HG03520 (cell line): ENCODE measurements around the gene EIF1AD.
A peak's percentile ranks its signal among the peaks of the same experiment; 100 is the strongest.

Experiments
- ATAC-seq: cut with Tn5 transposase; IDR thresholded peaks from one replicate; pipeline ENCODE4 v1.9.1; 2021; ENCODE audit warnings: mild to moderate bottlenecking, moderate library complexity; ENCODE audit not compliant: unreplicated experiment

EIF1AD gene

DNA sequence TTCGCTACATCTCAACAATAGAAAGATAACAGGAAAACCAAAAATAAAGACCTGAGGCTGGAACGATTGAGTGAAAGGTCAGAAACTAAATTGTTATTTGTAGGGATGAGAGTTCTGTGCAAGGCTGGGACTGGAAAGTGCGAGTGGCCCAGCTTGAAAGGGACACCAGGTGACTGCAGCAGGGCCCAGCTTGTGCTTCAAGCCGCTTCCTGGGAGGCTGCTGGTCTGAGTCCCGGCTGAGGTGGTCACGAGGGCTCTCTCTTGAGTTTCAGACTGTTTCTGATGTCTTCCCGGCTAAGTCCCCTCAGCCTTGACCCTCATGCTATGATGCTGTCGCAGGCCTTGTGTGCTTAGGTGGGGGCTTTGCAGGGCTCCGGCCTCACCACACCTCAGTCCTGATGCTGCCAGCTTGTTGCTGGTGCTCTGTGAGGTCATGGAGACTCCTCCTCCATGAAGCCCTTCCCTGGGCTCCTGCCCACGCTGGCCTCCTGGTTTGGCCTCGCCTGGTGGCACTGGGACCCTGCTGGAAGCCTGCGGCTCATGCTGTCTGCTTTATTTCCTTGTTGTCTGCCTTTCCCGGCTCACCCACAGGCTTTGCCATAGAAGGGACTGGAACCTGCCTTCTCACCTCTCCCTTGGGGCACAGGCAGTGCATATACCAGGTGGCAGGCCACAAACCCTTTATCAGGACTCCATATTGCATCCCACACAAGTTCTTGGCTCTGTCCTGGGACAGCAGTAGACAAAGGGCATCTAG is 4.4 kb upstream of the EIF1AD start:
- ATAC-seq = no peak

DNA sequence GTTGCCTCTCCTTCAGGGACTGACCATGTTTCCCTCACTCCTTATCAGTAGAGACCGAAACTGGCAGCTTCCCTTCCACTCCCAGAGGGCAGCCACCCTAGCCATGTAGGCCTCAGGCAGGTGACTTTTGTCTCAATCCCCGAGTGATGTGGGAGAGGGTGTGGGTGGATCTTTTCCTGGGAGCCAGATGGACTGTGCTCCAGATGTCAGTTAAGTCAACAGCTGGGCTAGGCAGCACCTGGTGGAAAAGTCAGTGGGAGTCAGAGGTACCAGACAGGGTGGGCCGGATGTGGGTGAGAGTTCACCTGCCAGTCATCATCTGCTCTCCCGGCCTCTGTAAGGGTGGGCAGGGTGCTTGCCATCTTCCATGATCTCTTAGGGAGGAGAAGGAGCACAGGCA is 2.2 kb upstream of the EIF1AD start:
- ATAC-seq = no peak

DNA sequence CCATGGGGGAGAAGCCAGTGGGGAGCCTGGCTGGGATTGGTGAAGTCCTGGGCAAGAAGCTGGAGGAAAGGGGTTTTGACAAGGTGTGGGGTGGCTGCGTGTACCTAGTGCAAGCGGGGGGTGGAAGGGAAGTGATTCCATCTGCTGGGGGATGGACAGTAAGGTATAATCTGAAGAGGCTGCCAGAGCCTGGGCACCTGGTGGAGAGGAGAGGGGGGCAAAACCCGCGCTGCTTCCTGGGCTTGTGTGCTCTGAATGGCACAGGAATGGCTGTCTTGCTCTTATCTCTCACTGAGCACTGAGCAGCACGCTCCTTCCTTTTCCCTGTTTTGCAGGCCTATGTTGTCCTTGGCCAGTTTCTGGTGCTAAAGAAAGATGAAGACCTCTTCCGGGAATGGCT is 1.3 kb upstream of the EIF1AD start:
- ATAC-seq = no peak

DNA sequence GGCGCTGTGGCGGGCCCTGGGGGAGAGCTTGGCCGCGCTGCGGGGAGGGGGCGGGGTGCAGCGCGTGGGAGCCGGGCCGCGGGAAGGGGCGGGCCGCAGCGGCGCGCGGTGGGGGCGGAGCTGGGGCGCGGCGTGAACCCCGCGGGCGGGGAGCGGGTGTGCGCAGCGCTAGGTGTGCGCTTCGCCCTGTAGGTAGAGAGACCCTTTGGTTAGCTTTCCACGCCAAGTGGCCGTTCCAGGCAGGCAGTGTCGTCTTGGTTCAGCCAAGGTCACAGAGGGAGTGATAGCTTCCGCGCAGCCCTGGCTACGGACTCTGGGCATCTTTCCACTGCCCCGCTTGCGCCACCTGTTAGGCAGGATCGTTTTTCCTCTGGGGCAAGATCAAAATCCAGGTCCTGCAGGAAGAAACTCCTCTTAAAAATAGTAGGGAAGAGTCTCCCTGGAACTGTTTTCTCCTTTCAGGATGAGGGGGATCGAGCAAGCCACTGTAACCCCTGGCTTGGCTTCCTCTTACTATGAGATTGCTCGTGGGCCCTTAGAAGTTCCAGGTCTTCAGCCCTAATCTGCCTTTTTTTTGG is 780 bp upstream of the EIF1AD start:
- ATAC-seq = peak; percentile 38

DNA sequence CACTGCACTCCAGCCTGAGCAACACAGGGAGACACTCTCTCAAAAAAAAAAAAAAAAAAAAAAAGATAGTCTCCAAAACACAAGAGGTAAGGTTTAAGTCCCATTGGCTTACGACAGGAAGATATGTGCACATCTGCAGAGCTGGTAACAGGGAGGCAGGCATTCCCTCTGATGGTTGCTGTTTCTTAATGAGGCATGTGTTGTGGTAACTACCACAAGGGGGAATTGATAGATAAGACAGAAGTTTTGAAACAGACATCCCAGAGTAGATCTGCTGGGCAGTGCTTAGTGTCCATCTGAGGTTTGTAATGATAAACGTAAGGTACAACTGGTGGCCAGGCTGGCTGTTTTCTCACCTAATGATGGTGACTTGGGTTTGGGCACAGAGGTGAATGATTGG is 4.7 kb downstream of the EIF1AD start:
- ATAC-seq = no peak

DNA sequence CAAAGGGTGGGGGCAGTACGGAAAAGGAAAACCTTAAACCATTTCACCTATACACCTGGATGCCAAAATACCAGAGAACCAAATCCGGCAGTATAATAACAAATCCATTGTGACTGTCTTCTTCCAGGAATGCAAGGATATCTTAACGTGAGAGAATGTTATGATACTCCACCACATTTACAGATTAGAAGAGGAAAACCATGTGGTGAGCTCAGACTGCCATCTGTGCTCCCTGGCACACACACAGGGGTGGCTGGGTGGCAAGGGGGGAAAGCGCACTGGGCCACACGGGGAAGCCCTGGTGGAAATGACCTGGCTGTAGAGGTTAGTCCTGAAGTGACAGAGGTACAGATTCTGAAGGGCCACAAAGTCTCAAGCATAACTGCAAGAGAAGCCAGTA is 9.9 kb downstream of the EIF1AD start:
- ATAC-seq = no peak

DNA sequence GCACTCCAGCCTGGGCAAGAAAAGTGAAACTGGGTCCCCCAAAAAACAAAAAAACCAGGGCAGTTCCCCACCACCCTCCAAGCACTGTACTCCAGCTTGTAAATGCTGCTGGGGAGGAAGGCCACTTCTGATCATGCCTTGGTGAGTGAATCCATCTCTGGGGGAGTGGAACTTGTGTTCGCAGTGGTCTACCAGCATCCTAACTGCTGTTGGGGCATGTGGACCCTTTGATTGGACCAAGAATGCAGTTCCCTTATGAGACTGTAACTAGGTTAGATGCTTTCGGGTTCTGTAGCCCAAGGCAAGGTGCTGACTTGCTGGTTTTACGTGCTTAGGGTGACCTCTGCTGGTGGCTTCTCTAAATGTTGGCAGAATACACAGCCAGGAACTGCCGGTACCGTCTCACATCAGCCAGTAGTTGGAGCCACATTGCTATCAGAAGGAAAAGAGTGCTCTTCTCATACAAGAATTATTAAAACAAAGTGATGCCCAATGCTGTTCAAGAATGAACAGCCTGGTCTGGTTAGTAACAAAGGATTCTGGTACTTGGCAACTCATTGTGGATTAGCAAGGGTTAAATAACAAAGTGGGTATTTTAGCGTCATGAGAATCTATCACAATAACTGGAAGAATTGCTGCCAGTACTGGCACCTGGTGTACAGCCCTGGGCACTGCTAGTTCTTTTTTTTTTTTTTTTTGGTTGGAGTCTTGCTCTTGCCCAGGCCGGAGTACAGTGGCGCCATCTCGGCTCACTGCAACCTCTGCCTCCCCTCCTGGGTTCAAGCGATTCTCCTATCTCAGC is 13.0 kb downstream of the EIF1AD start:
- ATAC-seq = peak; percentile 90

DNA sequence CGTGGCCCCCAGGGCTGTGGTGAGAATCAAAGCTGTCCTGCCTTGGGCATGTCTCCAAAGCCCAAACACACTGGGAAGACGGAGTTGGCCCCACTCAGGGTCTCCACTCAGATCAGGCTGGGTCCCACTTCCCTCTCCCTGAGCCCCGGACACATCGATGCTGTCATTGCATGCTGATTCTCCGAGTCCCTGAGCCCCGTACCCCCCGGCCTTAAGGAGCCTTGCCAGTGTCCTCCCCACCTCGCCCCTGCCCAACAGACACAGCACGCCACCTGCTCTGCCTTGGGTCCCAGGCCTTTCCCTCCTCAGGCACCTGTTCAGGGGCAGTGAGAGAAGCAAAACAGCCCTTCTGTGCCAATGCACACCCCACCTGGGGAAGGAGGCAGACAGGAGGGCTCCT is 14.6 kb downstream of the EIF1AD start:
- ATAC-seq = no peak

DNA sequence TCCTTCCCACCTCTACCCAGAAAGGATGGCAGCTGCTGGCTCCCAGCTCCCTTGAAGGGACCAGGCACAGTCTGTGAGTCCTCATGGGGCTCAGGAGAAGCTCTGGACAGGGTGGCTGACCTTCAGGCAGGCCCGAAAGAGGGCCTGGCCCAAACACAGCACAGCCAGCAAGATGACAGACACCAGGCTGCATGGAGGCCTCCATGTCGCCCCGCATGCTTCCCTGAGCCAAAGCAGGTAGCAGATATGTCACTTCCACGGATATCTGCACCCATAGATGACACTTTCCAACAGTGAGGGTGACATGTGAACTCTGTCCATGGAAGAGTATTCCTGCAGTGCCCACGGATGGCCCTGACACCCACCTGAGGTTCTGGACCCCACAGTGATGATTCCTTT is 18.4 kb downstream of the EIF1AD start:
- no peak for ATAC-seq

DNA sequence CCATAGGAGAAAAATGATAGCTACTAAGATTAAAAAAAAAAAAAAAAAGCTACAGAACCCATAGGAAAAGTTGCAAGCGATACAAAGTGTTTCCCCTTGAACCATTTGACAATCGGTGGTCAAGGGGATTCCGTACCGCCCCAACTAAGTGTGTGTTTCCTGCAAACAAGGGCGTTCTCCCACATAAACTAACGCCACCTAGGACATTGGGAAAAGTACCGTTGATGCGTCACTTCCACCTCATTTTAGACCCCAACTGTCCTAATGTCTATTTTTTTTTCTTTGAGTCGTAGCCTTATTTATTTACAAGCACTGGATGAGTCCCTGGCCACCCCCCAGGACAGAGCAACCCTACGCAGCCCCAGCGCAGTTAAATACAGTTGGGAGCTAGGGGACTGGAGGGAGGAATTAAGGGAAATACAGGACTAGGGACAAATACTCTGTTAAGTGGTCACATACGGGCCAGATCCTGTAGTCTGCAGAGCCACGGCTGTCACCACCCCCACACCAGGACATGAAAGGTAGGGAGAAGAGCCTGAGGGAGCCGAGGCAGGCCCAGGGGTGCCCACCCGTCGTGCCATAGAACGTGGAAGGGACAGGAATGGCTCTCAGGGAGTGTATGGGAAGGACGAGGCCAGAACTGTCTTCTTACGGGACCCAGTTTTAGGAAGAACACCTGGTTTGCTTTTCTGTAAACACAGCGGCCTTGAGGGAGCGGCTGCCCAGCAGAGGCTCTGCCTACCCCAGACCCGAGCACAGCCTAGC is 19.0 kb downstream of the EIF1AD start:
- ATAC-seq = no peak

DNA sequence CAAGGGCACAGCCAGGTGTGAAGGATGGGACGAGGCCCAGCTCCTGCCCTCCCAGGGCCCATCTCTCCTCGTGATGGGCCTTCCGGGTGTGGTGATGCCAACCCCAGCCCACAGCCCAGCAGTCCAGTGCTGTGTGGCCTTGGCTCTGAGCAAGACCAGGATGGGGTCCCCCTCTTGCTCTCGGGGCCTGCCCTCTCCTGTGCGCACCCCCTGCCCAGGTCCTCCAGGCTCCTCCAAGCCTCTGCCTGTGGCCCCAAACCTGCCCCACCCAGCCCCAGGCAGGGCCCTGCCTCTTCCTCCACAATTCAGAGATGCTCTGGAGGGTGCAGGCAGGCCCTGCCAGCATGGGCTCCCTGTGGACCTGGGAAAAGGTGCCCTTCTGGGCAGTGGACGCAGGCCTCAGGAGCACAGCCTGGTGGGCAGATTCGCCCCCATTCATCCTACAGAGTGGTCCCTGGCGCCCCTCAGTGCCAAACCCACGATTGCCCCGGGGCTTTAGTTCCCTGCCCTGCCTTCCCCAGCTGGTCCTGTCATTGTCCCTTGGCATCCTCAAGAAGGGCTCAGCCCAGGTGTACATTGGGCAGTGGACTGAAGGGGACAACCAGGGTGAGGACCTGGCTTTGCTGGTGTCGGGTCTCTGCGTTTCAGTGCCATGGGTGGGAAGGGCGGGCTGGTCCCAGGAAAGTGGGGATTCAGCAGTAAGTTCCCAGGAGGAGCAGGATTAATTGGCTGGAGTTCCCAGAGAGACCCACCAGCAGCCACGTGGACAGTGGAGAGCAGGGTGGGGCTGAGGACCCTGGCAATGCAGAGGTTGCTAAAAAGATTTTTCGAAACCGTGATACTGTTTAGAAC is 19.8 kb downstream of the EIF1AD start:
- ATAC-seq = no peak

DNA sequence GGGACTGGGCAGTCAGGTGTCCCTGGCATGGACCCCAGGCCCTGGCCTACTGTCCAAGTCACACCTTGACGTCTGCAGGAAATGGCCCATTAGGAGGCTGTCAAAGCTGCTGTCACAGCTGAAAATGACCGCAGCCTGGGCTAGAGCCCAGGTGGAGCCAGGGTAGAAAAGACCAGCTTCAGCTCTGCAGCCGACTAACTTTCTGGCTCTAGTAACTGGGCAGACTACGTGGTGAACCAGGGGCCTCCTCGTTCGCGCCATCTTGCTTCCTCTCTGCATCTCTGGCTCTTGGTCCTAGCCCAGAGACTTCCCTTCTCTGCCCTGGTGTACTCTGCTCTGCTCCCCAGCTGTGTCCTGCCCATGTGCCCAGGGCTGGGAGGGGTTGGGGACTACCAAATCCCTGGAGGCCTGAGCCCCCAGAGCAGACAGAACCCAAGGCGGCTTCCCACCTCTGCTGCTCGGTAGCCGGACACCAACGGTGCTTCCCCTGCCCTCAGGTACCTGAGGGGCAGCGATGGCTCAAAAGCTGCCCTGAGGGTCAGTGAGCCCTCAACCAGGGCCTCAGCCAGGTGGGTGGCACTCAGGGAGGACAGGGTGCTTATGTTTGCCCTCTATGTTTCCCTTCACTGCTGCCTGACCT is 20.7 kb downstream of the EIF1AD start:
- ATAC-seq = no peak

DNA sequence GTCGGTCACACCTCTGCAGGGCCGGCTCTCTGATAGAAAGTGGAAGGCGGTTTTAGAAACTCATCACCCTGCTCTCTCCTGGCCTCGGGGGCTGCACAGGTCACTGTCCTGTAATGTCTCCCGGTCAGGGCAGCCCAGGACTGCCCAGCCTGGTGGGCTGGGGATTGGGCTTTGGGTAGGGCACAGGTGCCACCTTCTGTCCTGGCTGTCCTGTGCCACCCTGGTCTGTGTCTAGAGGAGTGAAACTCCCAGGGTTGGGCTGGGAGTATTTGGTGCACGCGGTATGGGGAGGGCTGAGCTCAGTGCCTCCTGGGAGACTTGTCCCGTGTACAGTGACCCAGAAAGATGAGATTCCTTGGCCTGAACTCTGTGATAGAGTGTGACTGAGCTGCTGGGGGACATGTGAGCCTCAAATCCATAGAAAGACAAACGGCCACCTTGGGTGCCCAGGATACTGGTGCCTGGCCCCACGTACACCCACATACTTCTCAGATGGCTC is 22.6 kb downstream of the EIF1AD start:
- ATAC-seq = no peak

DNA sequence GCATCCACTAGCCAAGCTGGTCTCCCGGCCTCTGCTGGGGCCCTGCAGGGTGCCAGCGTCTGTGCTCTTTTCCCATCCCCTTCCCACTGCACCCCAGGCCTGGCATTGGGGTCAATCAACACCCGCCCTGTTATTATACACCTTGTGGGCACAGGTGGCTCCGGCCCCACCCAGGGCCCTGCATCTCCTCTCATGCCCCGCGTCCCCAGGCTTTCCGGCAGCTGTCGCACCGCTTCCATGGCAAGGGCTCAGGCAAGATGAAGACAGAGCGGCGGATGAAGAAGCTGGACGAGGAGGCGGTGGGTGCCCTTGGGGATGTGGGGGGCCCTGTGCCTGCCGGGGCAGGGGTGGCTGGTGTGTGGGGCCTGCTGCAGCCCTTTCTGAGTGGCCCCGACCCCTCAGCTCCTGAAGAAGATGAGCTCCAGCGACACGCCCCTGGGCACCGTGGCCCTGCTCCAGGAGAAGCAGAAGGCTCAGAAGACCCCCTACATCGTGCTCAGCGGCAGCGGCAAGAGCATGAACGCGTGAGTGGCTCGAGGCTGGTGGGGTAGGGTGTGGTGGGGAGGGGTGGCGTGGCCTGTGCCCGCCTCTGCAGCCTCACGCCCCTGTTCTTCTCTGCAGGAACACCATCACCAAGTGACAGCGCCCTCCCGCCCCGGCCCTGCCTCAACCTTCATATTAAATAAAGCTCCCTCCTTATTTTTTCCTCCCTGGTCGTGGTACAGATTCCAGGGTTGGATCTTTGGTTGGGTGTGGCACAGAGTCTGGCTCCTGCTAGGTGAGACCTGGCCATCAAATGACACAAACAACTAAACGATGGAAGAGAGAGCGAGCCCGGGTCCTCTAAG is 23.3 kb downstream of the EIF1AD start:
- ATAC-seq = no peak

DNA sequence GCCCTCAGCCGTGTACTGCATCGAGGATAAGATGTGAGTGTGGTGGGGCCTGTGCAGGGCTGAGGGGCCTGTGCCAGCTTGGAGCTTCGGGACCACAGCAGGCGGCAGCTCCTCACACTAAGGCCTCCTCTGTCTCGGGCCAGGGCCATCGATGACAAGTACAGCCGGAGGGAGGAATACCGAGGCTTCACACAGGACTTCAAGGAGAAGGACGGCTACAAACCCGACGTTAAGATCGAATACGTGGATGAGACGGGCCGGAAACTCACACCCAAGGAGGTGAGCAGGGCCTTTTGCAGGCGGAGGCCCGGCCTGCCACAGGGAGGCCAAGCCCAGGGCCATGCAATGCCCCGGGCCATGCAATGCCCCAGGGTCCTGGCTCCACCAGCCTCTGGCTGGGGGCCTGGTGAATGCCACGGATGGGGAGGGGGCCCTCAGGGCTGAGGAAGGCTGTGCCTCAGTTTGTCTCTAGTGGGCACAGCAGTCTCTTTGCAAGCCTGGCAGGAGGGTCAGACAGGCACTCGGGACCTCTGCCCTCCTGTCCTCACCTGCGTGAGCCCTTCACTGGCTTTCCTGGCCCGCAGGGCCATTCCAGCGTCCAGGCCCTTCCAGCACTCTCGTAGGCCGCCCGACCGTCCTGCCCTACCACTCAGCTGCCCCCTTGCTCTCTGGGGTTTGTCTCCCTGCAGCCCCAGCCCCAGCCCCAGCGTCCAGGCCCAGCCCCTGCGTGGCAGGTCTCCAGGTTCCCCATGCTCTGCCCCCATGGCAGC is 24.2 kb downstream of the EIF1AD start:
- ATAC-seq = no peak

DNA sequence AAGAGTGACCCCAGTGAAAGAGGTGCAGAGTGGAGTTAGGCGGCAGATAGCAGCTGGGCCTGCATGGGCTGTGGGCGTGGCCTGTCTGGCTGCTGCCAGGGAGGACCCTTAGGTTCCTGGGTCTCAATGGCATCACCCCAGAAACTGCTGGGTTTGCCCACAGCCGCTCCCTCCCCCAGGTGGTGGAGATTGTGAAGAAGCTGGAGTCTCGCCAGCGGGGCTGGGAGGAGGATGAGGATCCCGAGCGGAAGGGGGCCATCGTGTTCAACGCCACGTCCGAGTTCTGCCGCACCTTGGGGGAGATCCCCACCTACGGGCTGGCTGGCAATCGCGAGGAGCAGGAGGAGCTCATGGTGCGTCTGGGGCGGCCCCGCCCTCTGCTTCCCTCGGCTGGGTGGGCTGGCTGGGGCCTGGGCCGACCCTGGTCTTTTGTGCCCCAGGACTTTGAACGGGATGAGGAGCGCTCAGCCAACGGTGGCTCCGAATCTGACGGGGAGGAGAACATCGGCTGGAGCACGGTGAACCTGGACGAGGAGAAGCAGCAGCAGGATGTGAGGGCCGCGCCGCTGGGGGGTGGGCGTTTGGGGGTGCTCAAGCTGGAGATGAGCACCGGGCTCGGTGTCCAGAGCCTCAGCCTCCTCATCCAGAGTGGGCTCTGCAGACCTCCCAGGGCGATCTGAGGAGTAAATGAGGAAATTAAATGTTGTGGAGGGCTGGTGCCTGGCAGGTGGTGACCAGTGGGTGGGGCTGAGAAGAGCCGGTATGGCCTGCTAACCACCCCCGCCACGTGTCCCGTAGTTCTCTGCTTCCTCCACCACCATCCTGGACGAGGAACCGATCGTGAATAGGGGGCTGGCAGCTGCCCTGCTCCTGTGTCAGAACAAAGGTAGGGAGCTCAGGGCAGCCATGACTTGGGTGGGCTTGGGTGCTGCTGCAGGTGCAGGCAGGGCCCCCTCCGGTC is 25.5 kb downstream of the EIF1AD start:
- ATAC-seq = no peak

DNA sequence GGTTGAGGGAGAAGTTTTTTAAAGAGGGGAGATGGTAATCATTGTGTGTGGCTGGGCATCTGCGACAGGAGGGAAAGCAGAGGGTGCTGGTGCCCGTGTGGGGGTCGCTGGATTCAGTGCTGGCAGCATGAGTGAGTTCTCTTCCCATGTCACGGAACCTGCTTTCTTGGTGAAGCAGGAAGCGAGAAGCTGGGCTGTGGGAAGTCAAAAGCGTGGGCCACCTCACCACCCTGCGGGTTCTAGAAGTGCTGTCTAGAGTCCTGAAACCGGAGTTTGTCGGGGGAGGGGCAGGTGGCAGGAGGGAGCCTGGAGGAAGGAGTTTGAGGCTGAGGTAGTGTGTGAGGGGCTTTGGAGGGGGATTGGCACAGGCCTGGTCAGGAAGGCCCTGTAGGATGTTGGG is 26.2 kb downstream of the EIF1AD start:
- no peak for ATAC-seq
